Astrocyte of the hippocampus (primary cell): ENCODE results near the gene HOXA3.

ENCODE experiments used
- DNase-seq: peaks from one replicate; pipeline ENCODE4 v3.0.0; 2011; ENCODE audit warnings: low read depth, low spot score

Gene HOXA3

DNA sequence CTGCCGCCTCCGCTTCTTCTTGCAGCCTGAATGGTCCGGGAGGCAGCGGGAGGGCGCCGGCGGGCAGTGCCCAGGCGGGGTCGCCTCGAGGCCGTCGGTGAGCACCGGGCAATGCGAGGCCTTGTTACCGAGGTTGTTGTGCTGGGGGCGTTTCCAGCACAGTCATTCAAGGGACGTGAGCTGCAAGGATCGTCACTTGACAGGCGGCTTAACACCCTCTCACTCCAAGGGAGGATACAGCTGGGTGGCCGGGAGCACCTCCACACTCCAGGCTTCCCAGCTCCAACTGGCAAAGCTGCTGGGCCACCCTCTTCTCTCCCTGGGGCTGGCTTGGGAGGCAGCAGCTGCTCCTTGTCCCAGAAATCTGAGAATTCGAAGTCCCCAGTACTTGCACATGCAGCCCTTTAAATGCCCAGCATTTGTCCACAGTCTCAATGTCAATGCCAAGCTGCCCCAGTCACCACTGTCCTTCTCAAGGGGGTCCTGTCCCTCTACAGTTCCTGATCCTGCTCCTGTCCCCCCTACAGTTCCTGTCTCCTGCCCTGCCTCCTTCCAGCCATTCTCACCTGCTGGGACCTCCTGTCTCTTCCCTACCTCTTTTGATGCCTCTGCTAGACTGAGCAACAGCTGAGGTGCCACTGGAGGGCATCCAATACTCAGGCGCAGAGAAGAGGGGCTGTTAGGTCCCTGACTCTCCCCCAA is 37.1 kb upstream of the HOXA3 start:
- DNase-seq, result no peak

DNA sequence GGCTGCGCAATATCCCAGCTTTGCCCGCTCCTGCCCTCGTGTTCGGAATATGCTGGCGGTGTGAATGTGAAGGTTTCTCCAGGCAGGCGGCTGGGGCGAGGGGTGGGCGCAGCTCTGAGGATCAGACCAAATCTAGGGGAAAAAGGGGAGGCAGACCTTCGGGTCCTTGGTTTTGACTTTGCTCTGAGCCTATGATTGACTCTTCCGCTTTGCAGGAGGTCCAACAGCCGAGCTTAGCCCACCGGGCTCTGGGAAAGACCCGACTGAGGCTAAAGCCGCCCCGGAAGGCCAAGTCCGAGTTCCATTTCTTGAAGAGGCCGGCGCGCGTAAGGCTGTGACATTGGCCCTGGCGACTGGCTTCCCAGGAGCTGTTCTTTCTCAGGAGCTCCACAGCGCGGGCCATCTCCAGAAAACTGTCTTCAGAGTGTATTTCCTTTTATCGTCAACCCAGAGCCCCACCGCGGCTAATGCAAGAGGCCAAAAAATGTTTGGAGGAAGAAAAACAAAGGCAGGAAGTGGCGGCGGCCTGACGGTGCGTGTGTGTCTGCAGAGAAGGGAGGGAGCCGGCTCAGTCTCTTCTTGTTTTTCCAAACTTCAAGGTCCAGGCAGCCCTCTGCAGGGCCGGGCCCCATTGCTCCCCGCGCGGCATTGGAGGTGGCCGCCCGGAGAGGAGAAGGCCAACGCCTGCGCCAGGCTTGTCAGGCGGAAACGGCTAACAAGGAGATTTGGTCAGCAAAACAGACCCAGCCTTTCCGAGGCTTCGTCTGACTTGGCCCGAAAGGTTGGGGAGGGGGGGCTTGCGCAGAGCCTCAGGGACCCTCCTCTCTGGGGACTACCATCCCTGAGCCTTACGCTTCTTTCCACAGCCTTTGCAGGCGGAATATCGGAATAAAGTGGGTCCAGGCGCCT is 36.3 kb upstream of the HOXA3 start:
- no peak for DNase-seq

DNA sequence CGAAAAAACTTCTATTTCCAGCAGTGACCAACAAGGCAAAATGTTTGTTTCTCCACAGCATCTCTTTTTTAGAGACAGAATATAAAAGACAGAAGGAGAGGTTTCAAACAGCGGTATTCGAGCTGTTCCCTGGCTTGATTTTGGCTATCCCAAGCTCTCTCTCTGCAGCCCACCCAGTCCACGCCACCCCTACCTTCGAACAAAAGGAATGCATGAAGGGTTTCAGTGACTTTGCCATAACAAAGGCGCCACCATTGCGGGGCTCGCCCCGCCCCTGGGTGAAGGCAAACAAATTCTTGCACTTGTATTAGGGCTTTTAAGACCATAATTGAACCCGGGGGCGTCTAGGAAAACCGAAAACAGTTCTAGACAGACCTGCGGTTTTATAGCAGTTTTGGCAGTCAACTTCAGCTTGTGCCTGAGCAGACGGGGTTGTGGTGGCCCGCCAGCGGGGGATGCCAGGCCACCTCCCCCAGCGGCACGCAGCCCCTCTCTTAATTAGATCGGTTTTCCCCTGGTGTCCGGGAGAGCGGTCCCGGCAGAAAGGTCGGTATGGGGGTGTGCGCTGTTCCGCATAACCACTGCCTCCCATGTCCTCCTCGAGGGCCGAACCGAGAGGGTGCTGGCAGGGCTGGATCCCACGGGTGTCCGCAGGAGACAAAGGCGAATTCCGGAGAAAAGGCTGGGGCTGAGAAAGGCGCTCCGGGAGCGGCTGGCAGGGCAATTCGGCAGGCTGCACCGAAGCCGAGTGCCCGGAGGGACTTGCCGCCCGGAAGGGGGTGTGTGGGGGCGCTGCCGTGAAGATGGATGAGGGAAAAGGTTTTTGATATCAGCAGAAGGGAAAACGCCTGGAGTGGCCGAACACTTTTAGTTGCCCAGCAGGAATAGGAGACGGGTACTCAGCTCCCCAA is 35.3 kb upstream of the HOXA3 start:
- DNase-seq, result no peak

DNA sequence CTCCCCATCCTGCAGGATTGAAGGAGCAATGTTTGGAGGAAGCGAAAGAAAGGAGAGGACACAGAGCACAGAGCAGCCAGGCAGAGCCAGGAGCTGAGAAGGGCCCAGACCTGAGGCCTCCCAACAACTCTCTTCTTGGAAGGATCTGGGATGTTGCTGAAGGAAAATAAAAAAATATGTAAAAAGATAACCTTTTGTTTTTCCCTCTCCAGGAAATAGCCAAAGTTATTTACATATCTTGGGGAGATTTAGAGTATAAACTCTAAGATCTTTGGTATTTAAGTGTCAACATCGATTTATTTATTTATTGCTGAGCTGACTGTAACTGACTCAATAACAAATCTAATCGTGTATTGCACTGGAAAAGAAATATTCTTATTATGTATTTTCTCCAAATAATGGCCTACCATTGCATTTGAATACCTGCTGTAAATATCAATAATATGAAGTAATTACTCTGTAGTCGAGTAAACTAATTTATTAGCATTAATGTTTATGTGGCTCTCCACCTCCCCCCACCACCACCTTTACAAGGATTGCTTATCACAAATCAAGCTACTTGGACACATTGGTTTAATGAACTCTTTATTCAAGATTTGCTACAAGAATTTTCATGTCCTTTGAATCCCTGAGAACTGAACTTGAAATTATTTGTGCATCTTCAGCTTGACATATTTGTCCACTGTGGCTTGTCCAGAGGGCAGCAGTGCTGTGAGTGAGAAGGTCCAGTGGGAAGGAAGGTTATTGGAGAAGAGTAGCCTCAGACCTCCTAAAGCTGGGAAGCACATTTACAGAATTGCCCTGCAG is 34.5 kb upstream of the HOXA3 start:
- DNase-seq, result no peak

DNA sequence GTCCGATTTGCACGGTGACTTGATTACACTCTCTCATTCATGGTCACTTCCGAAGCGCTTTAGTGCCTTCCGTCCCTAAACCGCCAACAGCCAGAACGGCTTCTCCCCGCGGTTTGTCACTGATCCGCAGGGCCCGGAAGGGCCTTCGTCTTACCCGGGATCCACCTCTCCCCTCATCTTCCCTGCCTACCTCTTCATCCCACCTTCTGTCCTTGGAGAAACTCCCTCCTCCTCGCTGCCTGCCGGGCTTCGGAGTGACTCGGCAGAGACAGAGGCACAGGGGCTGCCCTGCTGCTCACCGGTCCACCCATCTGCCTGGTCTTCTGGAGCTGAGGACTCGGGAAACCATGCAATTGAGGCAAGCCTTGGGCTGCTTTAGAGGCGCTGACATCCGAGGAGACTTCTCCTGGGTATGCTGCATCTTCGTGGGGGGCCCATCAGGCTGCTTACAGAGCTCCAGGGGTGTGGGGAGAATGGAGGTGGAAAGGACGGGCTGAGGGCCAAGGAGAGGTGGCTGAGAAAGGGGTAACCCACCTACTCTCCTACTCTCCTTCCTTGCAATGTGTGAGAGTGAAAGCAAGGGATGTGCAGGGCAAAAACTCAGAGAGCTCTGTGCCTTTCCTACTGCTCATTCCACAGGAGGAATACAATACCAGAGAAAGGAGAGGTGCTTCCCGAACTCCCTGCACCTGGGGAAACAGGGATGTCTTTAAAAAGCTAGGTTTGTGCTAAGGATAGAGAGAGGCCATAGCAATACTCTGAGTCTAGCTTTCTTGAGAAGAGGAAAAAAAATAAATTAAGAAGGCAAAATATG is 33.7 kb upstream of the HOXA3 start:
- DNase-seq, result no peak

DNA sequence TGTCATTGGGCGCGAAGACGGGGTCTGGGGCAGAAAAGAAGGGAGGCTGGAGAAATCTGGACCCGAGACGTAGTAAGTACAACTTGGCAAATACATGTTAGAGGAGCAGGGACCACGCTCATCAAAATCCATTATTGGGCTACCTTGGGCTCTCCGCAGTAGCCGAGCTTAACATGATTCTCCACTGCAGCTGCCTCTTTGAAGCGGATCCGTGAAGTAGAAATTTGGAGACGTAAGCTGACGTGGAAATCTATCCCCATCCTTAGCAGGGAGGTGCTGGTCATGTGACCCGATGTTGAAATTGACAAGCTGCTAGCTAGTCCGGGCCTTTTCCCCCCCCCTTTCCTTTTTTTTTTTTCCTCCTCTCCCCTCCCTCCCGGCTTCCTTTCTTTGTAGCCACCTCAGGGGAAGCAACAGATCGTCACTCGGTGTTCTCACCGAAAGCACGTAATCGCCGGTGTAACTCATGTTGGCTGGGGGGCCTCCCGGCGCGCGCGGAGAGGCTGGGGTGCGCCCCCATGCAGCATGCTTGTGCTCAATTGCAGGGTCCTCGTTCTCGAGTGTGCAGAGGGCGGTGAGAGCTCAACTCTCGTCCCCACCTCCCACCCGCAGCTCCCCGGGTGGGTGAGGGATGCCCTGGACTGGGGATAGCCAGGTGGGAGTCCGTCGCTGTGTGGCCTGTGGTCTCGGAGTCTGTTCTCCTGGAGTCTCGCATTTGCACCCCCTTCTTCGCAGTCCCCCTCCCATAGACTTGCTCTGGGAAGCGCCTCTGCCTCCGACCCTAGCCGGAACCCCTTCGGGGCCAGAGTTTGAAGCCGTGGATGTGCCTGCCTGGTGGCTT is 32.9 kb upstream of the HOXA3 start, which contains the start of gene HOXA11:
TSS of gene HOXA11 (minus strand) at position 220 of the 841 bp plus-strand sequence. CDS start at position 132, 88 bp downstream.
- DNase-seq, result no peak

DNA sequence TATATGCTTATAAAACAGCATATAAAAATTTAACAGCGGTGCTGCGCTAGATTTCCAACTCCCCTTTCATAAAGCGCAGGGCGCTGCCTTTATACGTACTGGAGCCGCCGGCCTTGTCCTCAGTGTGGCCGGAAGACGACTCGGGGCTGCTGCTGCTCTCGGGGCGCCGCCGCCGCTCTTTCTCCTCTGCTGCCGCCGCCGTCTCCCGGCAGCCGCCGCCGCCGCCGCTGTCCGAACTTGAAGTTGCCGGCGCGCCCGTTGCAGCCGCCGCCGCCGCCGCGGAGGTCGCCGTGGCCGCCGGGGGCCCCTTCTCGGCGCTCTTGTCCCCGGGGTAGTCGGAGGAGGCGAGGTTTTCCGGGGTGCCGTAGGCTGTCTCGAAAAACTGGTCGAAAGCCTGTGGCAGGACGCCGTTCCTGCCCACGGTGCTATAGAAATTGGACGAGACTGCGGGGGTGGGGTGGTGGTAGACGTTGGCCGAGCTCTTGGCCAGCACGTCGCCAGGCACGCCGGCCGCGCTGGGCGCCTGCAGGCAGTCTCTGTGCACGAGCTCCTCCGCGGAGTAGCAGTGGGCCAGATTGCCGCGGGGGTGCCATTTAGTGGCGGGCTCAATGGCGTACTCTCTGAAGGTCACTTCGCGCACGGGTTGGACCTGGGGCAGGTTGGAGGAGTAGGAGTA is 32.1 kb upstream of the HOXA3 start:
- peak; percentile 45 for DNase-seq

DNA sequence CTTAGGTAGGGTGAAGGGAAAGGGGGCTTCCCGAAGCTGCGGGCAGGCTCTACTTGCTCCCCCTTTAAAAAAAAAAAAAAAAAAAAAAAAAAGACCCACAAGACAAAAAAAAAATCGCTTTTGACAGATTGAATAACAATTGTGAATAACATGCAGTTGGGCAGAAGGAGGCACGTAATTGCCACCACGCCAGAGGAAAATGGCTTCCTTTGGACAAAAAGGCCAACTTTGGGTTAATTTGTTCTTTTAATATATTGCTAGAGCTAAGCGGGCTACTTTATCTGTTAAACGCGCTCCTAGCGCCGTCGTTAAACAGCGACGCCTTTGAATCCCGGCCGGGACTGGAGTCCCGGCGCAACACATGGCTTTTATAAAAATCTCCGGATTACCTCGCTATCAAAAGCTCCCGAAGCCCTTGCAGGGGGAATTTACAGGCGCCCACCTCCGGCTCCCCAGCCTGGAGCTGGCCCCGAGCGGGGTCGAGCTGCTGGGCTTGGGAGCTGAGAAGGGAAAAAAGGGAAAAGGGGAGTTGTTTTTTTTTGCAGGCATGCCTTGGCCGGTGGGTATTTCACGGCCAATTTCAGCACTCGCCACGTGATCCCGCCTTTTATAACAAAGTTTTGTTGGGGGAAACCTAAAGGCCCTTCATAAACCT is 31.4 kb upstream of the HOXA3 start:
- DNase-seq, result no peak

DNA sequence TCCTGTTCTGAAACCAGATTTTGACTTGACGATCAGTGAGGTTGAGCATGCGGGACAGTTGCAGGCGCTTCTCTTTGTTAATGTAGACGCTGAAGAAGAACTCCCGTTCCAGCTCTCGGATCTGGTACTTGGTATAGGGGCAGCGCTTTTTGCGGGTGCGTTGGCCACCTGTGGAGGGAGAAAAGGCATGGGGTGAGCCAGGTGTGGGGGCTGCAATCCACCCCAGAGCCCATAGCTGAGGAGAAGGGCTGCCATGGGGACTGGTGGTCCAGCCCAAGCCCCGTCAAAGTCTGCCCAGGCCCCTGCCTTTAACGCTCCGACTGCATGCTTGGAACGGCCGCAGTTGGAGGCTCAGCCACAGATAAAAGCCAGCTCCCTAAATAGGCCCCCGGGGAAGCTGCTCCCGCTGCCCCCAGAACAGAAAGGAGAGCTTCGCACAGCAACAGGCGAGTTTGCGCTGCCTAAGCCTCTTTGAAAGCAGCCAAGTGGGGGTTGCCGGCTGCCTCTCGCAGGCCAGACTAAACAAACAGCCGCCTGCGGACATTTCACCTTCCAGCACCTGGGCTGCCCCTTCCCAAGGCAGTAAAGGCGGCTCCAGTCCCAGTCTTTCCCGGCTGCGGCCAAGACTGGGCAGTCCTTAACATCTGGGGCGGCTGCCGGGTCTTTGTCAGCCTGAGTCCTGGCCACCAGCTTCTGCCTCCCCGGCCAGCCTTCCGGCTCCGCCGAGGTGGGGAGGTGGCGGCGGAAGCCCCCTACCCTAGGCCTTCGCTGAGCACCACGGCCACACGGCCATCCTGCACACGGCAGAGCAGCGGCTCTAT is 30.7 kb upstream of the HOXA3 start:
- no peak for DNase-seq

DNA sequence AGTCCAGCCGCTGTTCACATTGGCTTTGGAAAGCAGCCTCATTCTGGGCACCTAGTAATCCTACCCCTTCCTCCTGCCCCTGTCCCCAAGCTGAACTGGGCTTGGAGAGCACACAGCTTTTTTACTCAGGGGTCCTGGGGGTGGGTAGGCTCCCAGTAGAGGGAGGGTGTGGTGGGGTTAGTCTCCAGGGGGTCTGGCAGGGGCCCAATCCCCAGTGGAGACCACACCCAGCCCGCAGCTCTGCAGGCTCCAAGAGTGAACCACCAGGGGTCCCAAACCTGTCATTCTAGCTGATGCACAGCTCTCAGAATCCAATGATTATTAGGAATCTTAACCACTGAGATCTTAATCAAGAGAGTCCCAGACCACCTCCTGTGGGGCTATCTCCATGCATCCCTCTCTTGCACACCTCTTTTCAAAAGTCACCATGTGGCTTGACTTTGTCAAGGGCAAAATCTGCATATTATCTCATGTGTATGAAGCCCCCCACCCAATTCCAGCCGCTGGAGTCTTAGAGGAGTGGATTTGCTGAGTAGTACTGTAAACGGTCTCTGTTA is 30.0 kb upstream of the HOXA3 start:
- no peak for DNase-seq

DNA sequence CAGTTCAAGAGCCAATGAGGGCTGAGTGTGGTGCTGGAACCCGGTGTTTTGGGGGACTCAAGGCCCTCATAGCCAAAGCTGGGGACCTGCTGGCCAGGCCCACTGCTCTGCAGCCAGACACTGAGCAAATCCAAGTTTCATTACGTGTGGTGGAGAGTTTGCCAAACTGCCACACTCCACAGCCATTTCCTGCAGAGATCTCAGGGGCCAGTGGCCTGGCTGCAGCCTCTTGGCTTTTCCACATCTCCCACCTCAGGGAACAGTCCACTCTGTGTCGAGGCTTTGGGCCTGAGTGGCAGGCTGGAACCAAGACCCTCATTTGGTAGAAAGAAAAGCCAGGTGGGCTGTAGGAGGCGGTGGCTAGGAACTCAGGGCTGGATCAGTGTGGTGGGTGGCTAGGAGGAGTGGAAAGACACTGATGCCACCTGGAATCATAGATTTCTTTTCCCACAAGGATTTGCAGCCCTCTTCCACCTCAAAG is 29.5 kb upstream of the HOXA3 start:
- no peak for DNase-seq

DNA sequence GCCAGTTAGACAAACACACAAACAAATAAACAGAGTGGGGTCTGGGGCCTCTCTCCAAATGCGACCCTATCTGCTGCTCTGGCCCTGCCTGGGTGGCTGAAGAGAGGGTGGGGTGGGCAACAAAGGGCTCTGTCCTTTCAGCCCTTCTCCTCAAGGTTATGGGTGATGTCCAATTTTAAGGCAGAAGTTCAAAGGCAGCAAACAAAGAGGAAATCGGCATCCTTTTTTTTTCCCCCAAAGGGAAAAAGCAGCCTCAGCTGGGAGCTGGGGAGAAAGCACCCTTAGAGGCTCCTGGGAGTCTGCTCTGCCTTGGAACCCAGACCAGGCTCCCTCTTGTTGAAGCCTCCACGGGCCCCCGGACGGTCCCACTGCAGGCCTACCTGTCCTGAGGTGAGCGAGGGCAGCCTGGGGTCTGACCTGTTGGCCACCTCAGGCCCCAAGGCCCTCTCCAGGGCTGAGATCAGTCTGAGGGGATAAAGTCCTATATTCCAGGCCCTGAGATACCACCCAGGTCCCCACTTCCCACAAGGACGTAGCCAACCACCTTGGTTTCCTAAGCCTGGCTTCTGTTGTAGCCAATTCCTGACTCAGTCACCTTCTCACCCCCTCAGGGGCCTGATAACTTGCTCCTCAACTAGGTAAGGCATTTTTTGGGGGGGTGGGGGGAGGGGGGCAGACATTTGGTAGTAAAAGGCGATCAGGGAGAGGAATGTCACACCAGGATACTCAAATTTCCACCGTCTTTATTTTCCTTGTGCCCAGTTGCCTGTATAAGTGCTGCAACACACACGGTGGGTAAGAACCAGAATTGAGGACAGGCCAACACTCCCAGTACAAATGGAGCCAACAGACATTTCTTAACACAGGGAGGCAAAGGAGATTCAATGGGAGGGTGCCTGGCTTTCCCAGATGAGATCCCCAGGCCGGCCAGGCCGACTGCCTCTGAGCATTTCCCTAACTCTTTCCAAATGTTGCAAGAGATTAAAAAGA is 28.3 kb upstream of the HOXA3 start:
- no peak for DNase-seq

DNA sequence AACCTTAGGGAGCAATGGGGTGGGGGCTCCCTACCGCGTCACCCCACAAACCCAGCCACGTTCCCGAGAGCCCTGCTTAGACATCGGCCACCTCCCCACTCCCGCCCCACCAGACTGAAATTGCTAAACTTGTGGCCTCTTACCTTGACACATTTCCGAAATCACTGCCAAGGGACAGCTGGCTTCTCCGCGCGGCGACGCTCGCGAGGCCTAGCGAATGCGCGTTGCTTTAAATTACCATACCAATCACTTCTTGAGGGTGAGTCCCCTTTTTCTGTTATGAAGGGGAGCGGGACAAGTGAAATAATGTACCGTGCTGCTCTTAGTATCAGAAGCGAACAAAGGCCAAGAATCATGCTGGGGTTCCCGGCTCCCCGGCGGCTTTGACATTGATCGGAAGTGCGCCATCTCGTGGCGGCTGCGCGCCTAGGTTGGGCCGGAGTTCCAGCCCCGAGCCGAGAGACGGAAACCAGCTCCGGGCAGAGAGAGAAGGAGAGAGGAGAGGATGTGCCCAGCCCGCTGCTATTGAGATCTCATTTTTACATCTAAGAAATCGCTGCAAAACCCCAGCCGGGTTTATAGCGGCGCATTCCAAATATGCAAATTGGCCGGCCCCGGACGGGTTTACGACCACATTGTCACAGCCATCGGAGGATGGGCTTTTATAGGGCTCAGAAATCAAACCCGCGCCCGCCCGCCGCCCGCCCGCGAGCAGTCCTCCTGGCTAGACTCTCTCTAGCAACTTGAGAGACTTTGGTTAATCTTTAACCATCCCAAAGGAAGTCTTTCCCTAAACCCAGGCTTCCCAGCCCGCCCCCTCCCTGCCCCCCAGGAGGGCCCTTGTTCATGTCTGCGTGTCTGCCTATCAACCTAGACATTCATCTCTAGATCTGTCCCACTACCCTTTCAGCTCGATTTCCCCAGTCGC is 27.4 kb upstream of the HOXA3 start:
- peak; percentile 54 for DNase-seq

DNA sequence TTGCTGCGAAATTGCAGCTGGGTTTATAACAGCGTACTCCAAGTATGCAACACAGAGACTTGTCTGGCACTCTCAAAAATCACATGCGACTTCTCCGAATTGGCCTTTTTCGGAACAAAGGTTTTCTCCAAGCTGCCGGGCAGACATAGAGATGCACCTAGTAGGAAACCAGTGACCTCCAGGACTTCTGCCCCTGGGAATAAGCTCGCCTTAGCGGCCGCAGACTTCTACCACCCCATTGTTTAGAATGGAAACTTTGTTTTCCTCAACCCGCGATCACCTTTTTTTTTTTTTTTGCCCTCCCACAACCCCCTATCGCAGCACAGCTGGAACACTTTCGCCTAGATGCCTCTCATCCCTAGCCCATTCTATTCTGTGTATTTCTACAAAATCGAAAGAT is 26.6 kb upstream of the HOXA3 start:
- DNase-seq, result no peak
